Chondrocyte (in vitro differentiated cells): ENCODE data around the gene AHRR. TPM values are rescaled to one million over a fixed set of nuclear protein-coding genes. Genes with fewer than 3 reads are reported as not detected.

Experiments used
- DNase-seq: peaks from one replicate; pipeline ENCODE4 v3.0.0; 2021; ENCODE audit warnings: mixed read lengths, low spot score
- H3K27ac Mint-ChIP-seq: one replicate; pipeline ENCODE4 v1.8.0; 2021; ENCODE audit warnings: mild to moderate bottlenecking, moderate library complexity, mixed read lengths; ENCODE audit not compliant: unreplicated experiment
- H3K27me3 Mint-ChIP-seq: 2 replicates; pipeline ENCODE4 v1.8.0; 2021; ENCODE audit warnings: low read depth, mixed read lengths
- H3K36me3 Mint-ChIP-seq: 2 replicates; pipeline ENCODE4 v1.8.0; 2021; ENCODE audit warnings: low read depth, mixed read lengths
- H3K4me1 Mint-ChIP-seq: 2 replicates; pipeline ENCODE4 v1.8.0; 2021; ENCODE audit warnings: low read depth, mild to moderate bottlenecking, mixed read lengths
- H3K4me3 Mint-ChIP-seq: one replicate; pipeline ENCODE4 v1.8.0; 2021; ENCODE audit warnings: mild to moderate bottlenecking, moderate library complexity, mixed read lengths; ENCODE audit not compliant: unreplicated experiment
- H3K9me3 Mint-ChIP-seq: 2 replicates; pipeline ENCODE4 v1.8.0; 2021; ENCODE audit warnings: low read depth, mixed read lengths
- CTCF ChIP-seq: fragments of 200-600 bp; sonication (generic); IDR thresholded peaks from 2 replicates; pipeline ENCODE4 v1.5.0; 2021; ENCODE audit warnings: antibody characterized with exemption, mild to moderate bottlenecking, moderate library complexity
- total RNA-seq: library from RNA; stranded (reverse); gene quantifications from 3 replicates; pipeline ENCODE4 v1.2.1, GENCODE V29; 2021

The AHRR gene
- total RNA-seq, 1 donor from 2014 or later: 17.3 TPM

DNA sequence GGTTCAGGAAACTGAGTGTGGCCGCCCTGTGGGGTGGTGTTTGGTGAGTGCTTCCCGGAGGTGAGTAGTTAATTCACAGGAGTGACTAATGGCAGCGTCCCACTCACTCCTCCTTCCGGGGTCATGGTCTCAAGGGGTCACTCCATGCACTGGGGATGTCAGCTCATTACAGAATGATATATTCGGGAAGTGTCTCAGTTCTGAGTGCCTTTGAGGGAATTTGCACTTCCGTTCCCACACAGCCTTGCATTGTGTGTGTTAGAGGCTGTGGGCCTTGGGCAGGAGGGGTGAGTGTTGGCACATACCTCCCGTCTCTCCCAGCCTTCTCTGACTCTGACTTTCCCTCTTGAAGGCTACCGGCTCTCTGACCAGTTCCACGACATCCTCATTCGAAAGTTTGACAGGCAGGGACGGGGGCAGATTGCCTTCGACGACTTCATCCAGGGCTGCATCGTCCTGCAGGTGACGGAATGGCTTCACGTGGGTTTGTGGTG is 10.5 kb upstream of the AHRR start:
- Mint-ChIP-seq H3K4me1 (peaks cover 4% of the 10 kb centered on the region), H3K4me3 (no peak overlapping the region), H3K36me3 (peaks cover 10% of the 10 kb centered on the region), H3K27me3 (no peaks in the 10 kb centered on the region), H3K27ac (no peak overlapping the region), H3K9me3 (no peaks in the 10 kb centered on the region)
- TF ChIP-seq CTCF: no peak
- no peak for DNase-seq

DNA sequence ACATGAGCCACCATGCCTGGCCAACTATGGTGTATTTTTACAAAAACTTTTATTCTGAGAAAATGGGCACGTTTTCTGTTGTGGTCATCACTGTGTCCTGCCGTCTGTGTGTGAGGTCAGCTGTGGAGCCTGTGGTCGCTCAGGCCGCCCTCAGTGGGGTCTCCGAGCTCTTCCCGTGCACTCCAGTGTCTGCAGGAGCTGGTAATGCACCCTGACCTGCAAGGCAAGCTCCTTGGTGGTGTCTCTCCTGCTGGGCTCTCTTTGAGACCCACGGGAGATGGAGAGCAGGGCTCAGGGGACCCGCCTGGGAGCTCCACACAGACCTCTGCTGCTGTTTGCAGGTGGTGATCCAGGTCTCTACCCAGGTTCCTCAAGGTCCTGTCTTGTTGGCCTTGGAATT is 9.6 kb upstream of the AHRR start:
- H3K27ac Mint-ChIP-seq: no peak overlapping the region
- no peak for TF ChIP-seq CTCF
- H3K36me3 Mint-ChIP-seq: peaks cover 7% of the 10 kb centered on the region
- no peaks in the 10 kb centered on the region for H3K27me3 Mint-ChIP-seq
- DNase-seq: no peak
- H3K4me3 Mint-ChIP-seq: no peak overlapping the region
- no peaks in the 10 kb centered on the region for H3K9me3 Mint-ChIP-seq
- H3K4me1 Mint-ChIP-seq: peaks cover 4% of the 10 kb centered on the region

DNA sequence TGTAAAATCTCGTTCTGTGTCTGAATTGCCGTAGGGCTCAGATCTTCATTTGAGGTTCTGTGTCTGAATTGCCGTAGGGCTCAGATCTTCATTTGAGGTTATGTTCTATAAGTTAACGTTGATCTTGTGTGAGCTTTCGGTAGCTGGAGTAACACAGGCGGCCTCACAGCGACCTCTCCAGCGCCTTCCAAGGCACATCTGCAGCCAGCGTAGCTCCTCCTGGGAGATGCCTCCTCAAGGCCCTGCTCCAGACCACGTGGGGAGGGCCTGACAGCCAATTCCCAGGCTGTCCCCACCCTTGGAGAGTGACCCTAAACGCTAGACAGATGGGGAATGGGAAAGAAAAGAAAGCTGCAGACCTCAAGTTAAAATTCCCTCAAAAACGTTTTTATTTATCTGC is 8.7 kb upstream of the AHRR start:
- no peak for TF ChIP-seq CTCF
- Mint-ChIP-seq H3K9me3 (no peaks in the 10 kb centered on the region), H3K36me3 (peaks cover 7% of the 10 kb centered on the region), H3K4me1 (peaks cover 4% of the 10 kb centered on the region), H3K27me3 (no peaks in the 10 kb centered on the region), H3K4me3 (no peak overlapping the region), H3K27ac (no peak overlapping the region)
- no peak for DNase-seq

- H3K36me3 Mint-ChIP-seq: peaks cover 7% of the 10 kb centered on the region
- TF ChIP-seq CTCF: no peak
- H3K9me3 Mint-ChIP-seq: no peaks in the 10 kb centered on the region
- no peak overlapping the region for H3K4me3 Mint-ChIP-seq
- peaks cover 5% of the 10 kb centered on the region for H3K4me1 Mint-ChIP-seq
- H3K27me3 Mint-ChIP-seq: no peaks in the 10 kb centered on the region
- no peak overlapping the region for H3K27ac Mint-ChIP-seq
- no peak for DNase-seq
These were observed 8.2 kb upstream of the AHRR start for GRCh38 chr5:313265-313664.

DNA sequence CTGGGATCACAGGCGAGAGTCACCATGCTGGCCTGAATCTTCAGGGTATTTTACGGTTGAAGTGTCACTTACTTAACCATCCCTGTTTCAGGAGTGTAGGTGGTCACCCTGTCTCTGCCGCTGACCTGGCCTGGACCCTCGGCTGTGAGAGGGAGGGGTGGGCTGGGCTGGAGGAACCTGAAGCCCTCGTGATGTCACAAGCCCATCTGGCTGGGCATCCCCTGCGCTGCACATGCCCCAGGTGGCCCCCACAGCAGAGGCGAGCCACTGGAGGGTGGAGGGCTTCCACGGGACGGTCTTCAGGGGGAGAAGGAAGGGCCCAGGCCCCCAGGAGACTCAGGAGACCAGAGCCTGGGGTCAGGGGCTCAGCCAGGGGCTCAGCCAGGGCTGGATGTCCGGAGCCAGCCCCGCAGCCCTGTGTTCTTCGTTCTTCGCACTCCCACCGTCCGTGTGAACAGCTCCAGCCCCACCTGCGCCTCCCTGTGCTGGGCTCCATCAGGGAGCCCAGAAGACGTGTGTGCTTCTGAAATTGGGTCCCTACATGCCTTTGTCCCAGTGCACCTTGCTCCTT is 7.6 kb upstream of the AHRR start:
- Mint-ChIP-seq H3K4me1 (peaks cover 2% of the 10 kb centered on the region), H3K4me3 (no peak overlapping the region), H3K9me3 (no peaks in the 10 kb centered on the region), H3K27ac (no peak overlapping the region), H3K36me3 (peaks cover 7% of the 10 kb centered on the region), H3K27me3 (no peaks in the 10 kb centered on the region)
- DNase-seq: no peak
- TF ChIP-seq CTCF: no peak
